Activated gamma-delta T cell treated with Interleukin-2 at 50 U/mL for 16 hours (primary cell): ENCODE measurements around the gene RBM44.

Experiments
- DNase-seq: peaks from one replicate; pipeline ENCODE4 v3.0.0-alpha.2; 2020

RBM44 gene

DNA sequence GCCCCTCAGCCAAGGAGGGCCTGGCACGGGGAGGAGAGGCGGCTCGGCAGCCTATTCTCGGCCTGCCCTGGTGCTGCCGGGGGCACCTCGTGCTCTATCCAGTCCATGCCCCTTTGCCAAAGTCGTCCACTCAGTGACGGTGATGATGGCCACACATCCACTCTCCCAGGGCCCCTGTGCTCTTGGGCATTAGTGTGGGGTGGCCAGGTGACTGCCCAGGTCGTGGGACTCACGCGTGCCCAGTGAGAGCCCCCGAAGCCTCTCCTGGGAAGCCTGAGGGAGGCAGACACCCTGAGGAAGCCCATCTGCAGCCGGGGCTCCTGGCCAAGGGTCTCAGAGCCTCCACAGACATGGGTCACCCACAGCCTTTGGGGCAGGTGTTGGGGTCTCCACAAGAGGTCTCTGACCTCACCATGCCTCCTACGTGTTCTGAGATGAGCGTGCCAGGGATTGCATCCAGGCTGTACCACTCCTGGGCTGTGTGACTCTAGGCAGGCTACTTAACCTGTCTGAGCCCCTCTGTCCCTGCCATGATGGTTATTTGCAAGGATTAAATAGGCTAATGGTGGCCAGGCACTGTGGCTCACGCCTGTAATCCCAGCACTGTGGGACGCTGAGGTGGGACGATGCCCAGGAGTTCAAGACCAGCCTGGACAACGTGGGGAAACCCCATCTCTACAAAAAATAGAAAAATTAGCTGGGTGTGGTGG, 73.8 kb downstream of the RBM44 start:
- DNase-seq = no peak

- DNase-seq = no peak
Measured at GRCh38 chr2:237873421-237873831, 74.8 kb downstream of the RBM44 start.

- DNase-seq = no peak
Measured at GRCh38 chr2:237873897-237874551, 75.4 kb downstream of the RBM44 start.

DNA sequence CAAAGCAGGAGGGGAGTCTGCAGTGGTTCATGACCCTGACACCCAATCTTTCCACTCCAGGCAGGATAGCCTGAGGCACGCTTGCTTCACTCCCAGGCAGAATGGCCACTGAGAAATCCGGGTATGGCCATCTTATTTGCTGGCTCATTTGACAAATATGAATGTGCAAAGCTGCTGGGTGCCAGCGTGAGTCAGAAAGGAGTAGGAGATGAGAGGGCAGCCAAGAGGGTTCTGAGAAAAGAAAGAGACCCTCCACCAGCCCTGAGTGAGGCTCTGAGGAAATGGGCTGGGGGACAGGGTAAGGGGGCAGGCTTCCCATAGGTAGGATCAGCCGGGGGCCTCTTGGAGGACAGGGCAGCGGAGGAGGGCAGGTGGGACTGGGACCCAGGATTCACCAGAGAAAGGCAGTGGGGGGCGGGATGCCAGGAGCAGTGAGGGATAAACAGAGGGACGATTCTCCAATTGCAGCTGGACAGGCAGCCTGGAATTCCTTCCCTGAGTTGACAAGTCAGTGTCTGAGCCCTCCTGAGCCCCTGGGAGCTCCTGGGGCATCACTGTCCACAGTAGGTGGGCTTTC, 76.1 kb downstream of the RBM44 start:
- no peak for DNase-seq

- DNase-seq = no peak
Measured at GRCh38 chr2:237875256-237876060, 76.9 kb downstream of the RBM44 start.

- DNase-seq = no peak
Measured at GRCh38 chr2:237876061-237876526, 77.5 kb downstream of the RBM44 start.

DNA sequence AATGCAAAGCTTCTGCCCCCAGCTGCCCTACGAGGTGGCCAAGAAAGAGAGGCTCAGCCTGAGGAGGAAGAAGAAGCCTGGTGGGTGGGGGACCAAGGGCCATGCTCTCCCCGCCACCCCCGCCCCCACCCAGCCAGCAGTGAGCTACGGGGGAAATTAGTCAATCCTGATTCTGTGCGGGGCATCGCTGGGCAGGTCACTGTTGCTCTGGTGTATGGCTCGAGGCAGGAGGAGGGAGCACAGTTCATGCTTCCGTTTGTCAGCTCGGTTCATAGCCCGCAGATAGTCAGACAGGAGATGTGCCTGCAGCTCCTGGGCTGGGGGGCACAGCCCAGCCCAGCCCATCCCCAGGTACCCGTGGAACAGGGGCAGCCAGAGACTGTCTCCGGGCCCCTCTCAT, 78.0 kb downstream of the RBM44 start:
- no peak for DNase-seq

DNA sequence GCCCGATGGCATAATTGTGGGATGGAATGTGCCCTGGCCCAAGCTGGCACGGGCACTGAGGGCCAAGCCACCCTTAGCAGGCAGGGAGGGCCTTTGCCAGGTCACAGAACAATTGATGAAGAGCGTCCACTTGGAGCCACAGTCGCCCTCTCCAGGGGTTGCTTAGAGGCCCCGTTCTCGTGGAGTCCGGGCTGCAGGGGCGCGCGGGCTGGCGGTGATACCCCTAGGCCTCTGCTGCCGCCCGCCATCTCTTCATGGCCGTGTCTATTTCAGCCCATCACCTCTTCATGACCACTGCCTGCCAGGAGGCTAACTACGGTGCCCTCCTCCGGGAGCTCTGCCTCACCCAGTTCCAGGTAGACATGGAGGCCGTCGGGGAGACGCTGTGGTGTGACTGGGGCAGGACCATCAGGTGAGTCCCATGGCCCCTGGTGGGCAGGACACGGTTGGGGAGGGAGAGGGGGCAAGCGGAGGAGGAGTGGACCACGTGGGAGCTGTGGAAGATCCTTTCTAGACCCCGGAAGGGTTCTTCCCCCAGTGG, 78.4 kb downstream of the RBM44 start:
- no peak for DNase-seq

GRCh38 chr2:237877576-237878307, 79.2 kb downstream of the RBM44 start:
- no peak for DNase-seq

- DNase-seq = no peak
Measured at GRCh38 chr2:237878321-237879057, 79.9 kb downstream of the RBM44 start.

GRCh38 chr2:237879058-237879430, 80.5 kb downstream of the RBM44 start:
- DNase-seq = no peak

- no peak for DNase-seq
Measured at GRCh38 chr2:237879991-237880560, 81.5 kb downstream of the RBM44 start.

- no peak for DNase-seq
Measured at GRCh38 chr2:237882510-237883481, 84.2 kb downstream of the RBM44 start.

GRCh38 chr2:237883951-237884446, 85.4 kb downstream of the RBM44 start:
- no peak for DNase-seq

DNA sequence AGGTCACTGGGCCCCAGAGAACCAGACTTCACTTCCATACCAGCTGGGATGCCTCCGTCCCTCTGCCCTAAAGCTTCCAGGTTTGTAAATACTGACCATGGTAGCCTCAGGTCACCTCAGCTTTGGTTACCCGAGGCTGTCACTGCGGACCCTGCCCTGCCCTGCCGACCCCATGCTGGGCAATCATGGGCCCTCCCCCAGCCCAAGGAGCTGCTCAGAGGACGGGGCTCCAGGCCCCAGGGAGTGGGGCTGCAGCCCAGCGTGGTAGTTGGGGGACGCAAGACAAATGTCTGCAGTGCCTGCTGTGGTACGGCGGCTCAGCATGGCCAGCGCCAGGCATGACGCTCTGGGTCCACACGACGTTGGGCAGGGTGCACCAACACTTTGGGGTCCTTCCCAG, 86.1 kb downstream of the RBM44 start:
- no peak for DNase-seq

GRCh38 chr2:237885111-237885930, 86.7 kb downstream of the RBM44 start:
- no peak for DNase-seq

DNA sequence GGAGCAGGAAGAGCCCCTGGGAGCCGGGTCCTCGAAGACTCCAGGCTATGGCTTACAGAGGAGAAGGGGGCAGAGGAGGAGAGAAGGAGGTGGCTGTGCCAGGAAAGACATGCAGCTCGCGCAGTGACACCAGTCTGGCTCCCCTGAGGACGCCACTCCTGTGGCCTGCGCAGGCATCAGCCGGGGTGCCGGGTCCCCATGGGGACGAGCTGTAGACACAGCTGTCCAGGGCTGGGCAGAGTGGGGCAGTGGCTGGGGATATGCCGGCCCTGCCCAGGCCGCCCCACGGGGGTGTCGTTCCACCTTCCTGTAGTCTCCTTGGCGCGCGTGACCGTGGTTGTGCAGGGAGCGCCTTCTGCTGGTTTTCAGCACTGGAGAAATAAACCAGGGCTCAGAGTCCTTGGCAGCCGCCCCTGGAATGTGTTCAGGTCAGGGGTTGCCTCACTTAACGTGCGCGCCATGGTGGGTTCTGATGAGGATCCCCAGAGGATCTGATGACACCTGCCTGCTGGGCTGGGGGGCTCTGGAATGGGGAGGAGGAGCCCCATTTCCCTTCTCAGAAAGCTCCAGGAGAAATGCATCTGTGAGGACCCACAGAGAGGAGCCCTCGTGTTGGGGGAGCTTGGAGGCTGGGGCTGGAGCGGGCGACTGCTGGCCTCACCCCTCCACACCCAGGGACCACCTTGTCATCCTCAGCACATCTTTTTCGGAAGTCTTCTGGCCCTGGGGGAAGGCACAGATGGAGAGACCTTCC, 87.5 kb downstream of the RBM44 start:
- no peak for DNase-seq
